Activated CD4-positive, alpha-beta T cell treated with anti-CD3 and anti-CD28 coated beads, Interleukin-2, amount 10 ng/mL, durations not matched to agents 24 days and 14 days (primary cell): ENCODE data around the gene FAM50B. TPM values are rescaled to one million over a fixed set of nuclear protein-coding genes. Genes with fewer than 3 reads are reported as not detected.

ENCODE experiments used
- DNase-seq: peaks from one replicate; pipeline ENCODE4 v3.0.0; 2022
- H3K27ac Mint-ChIP-seq: one replicate; pipeline ENCODE4 v1.8.0; 2022; ENCODE audit warnings: mild to moderate bottlenecking, mixed read lengths
- H3K27me3 Mint-ChIP-seq: one replicate; pipeline ENCODE4 v1.8.0; 2022; ENCODE audit warnings: mixed read lengths
- H3K36me3 Mint-ChIP-seq: one replicate; pipeline ENCODE4 v1.8.0; 2022; ENCODE audit warnings: low read depth, mild to moderate bottlenecking, mixed read lengths
- H3K4me1 Mint-ChIP-seq: one replicate; pipeline ENCODE4 v1.8.0; 2021; ENCODE audit warnings: mixed read lengths
- H3K4me3 Mint-ChIP-seq: one replicate; pipeline ENCODE4 v1.8.0; 2022; ENCODE audit warnings: mild to moderate bottlenecking, moderate library complexity, mixed read lengths
- H3K9me3 Mint-ChIP-seq: one replicate; pipeline ENCODE4 v1.8.0; 2021; ENCODE audit warnings: mixed read lengths
- intact Hi-C: fragments of 100-400 bp; cut with micrococcal nuclease; formaldehyde crosslinking; loops from one replicate; pipeline ENCODE4 v1.15.1; 2023
- total RNA-seq: library from RNA; stranded (reverse); gene quantifications from 2 replicates; pipeline ENCODE4 v1.2.3, GENCODE V29; 2022

The FAM50B gene
- total RNA-seq, 1 donor from 2014 or later: 9.8 TPM

DNA sequence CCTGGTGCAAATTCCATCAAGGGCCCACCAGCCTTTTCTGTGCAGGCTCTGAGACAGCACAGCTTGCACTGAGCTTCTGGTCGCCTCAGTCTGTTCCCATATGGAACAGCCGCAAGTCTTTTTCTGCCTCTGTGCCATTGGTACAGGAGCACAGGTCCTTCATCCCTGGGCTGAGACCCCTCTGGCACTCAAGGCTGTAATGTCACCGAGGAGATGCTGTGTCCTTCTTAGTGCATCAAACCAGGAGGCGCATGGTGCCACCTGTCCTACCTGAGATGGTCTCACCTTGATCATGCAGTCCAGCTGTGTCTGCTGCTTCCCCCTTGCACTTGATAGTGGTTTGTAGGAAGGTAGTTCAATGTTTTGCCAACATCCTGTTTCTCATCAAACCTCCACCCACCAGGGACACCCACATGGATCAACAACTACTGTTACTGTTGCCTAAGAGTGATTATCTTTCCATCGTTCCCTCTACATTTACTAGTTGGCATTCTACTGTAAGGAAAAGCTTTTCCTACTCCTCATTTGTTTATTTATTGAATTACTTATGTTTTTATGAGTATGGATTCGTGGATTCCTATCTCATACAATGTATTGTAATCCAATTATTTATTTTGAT is 29.0 kb downstream of the FAM50B start:
- H3K36me3 Mint-ChIP-seq: no peaks in the 10 kb centered on the region
- H3K9me3 Mint-ChIP-seq: no peaks in the 10 kb centered on the region
- H3K27me3 Mint-ChIP-seq: peaks cover 21% of the 10 kb centered on the region
- H3K4me3 Mint-ChIP-seq: no peak overlapping the region
- H3K4me1 Mint-ChIP-seq: no peaks in the 10 kb centered on the region
- intact Hi-C loops: no loop called here
- H3K27ac Mint-ChIP-seq: no peak overlapping the region
- no peak for DNase-seq

- Mint-ChIP-seq H3K36me3 (no peaks in the 10 kb centered on the region), H3K4me3 (no peak overlapping the region), H3K27me3 (peaks cover 18% of the 10 kb centered on the region), H3K27ac (no peak overlapping the region), H3K9me3 (no peaks in the 10 kb centered on the region), H3K4me1 (no peaks in the 10 kb centered on the region)
- intact Hi-C loops: no loop called here
- no peak for DNase-seq
Measured at GRCh38 chr6:3879194-3879952, 30.2 kb downstream of the FAM50B start.

- no peak overlapping the region for H3K27ac Mint-ChIP-seq
- H3K4me1 Mint-ChIP-seq: no peaks in the 10 kb centered on the region
- DNase-seq: no peak
- peaks cover 8% of the 10 kb centered on the region for H3K27me3 Mint-ChIP-seq
- H3K4me3 Mint-ChIP-seq: no peak overlapping the region
- H3K9me3 Mint-ChIP-seq: no peaks in the 10 kb centered on the region
- H3K36me3 Mint-ChIP-seq: no peaks in the 10 kb centered on the region
- intact Hi-C loops: no loop called here
Measured at GRCh38 chr6:3881711-3882421, 32.7 kb downstream of the FAM50B start.

- DNase-seq: no peak
- Mint-ChIP-seq H3K36me3 (no peaks in the 10 kb centered on the region), H3K27me3 (peaks cover 6% of the 10 kb centered on the region), H3K4me1 (no peaks in the 10 kb centered on the region), H3K27ac (no peak overlapping the region), H3K4me3 (no peak overlapping the region), H3K9me3 (no peaks in the 10 kb centered on the region)
- intact Hi-C loops: no loop called here
Measured at GRCh38 chr6:3882431-3882830, 33.3 kb downstream of the FAM50B start.

DNA sequence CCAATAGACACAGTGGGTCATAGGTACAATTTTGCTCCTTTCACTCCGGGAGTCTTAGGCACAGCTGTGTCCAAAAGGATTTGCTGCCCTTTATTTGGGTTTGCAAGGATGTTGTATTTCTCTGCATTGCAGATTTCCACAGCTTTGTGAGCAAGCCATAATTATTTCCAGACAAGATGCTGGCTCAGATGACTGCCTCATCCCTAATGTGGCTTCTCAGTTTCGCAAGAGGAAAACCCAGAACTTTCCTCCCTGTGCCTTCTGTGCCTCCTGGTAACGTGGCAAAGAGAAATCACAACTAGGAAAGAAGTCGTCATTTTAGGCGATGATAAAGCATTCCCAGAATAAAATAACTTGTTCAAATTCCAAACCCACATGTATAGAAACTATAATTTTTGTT is 33.7 kb downstream of the FAM50B start:
- H3K4me3 Mint-ChIP-seq: no peak overlapping the region
- no peaks in the 10 kb centered on the region for H3K9me3 Mint-ChIP-seq
- H3K4me1 Mint-ChIP-seq: no peaks in the 10 kb centered on the region
- no peak overlapping the region for H3K27ac Mint-ChIP-seq
- DNase-seq: no peak
- intact Hi-C loops: no loop called here
- H3K27me3 Mint-ChIP-seq: peaks cover 6% of the 10 kb centered on the region
- H3K36me3 Mint-ChIP-seq: no peaks in the 10 kb centered on the region

DNA sequence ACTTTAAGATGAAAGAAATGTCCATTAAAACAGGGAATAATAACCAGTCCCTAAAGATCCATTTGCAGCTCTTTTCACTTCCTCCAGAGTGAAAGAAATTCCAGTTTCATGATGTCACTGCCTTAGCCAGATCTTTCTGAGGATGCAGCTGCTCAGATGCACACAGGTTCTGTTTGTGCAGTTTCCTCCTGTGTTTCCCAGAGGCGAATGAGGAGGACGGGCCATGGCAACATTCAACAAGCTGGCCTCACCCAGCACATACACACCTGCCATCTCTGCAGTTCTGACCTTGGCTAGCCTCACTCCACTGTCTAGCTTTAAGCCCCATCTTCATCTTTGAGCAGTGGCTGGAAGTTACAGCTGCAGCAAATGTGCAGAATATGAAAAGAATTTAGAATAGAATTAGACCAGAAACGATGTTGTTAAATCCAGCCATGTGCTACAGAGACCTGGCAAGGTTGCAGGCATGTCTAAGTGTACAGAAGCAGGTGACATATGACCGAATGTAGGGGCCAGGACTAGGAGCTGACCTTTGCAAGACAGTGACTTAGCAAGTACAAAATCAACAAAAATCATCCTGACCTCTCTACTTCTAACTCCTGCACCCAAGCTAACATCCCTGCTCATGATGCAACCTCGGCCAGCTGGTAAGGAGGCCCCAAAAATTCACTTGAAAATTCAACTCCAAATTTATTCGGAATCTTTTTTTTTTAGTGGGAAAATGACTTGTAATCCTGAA is 35.0 kb downstream of the FAM50B start:
- intact Hi-C loops: no loop called here
- Mint-ChIP-seq H3K9me3 (no peaks in the 10 kb centered on the region), H3K27me3 (peaks cover 6% of the 10 kb centered on the region), H3K4me3 (no peak overlapping the region), H3K27ac (no peak overlapping the region), H3K4me1 (no peaks in the 10 kb centered on the region), H3K36me3 (no peaks in the 10 kb centered on the region)
- no peak for DNase-seq

DNA sequence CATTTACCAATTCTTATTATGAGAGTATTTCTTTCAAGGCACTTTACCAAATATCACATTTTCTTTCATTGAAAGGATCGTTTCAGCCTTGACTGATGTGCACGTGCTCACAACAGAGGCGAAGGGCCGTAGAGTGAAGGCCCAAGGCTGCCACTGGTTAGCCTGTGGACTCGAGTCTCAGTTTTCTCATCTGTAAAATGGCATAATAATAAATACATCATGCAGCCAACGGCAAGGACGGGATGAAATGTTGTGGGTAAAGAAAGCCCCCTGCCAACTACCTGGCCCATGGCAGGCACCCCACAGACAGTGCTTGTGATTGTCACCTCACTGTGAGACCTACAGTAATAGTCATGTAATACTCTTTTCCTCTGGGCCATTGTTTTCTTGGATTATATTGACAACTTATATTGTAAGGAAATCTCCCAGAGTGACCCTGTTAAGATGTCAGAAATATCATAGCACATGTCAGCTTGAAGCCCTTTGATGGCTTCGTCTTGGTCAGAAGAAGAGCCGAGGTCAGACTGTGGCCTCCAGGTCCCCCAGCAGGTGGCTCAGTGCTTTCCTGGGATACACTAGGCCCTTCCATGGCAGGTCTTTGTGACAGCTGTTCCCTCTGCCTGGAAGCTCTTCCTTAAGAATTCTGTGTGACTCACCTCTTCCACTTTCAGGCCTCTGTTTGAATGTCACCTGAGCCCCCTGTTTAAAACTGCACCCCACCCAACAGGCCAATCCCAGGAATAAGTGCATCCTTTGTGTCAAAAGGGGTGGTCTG is 36.3 kb downstream of the FAM50B start:
- H3K9me3 Mint-ChIP-seq: no peaks in the 10 kb centered on the region
- peaks cover 13% of the 10 kb centered on the region for H3K27me3 Mint-ChIP-seq
- H3K4me1 Mint-ChIP-seq: no peaks in the 10 kb centered on the region
- intact Hi-C loops: loop anchor here (2.0 kb wide), 1 partner anchor 143 kb away; no protein-coding TSS in a partner anchor
- no peak for DNase-seq
- no peak overlapping the region for H3K27ac Mint-ChIP-seq
- H3K4me3 Mint-ChIP-seq: no peak overlapping the region
- H3K36me3 Mint-ChIP-seq: no peaks in the 10 kb centered on the region

DNA sequence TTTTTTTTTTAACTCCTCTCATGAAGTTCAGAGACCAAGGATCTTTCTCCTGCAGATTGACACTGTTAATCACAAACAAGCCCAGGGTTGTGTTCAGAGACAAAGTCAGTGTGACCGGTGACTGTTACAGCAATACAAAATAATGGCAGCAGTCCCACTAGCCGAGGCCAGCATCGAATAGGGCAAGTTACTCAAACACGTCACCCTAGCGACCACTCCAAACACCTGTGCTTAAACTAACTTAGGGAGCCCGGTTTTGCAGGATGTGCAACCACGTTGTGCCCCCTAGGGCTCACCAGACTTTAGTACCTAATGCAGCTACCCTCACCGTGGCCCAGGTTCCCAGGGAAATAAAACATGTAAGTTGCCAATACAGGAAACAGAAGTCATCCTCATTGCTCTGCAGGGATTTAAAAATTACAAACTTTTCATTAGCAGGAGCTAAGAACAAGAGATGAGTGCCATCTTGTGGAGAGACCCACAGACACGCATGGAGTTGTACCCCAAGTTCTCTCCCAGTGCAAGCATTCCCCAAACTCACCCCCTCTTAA is 38.1 kb downstream of the FAM50B start:
- H3K27me3 Mint-ChIP-seq: peaks cover 13% of the 10 kb centered on the region
- no peak overlapping the region for H3K27ac Mint-ChIP-seq
- H3K36me3 Mint-ChIP-seq: no peaks in the 10 kb centered on the region
- DNase-seq: no peak
- intact Hi-C loops: loop anchor here (2.0 kb wide), 1 partner anchor 144 kb away; no protein-coding TSS in a partner anchor
- H3K9me3 Mint-ChIP-seq: no peaks in the 10 kb centered on the region
- H3K4me1 Mint-ChIP-seq: no peaks in the 10 kb centered on the region
- H3K4me3 Mint-ChIP-seq: no peak overlapping the region

DNA sequence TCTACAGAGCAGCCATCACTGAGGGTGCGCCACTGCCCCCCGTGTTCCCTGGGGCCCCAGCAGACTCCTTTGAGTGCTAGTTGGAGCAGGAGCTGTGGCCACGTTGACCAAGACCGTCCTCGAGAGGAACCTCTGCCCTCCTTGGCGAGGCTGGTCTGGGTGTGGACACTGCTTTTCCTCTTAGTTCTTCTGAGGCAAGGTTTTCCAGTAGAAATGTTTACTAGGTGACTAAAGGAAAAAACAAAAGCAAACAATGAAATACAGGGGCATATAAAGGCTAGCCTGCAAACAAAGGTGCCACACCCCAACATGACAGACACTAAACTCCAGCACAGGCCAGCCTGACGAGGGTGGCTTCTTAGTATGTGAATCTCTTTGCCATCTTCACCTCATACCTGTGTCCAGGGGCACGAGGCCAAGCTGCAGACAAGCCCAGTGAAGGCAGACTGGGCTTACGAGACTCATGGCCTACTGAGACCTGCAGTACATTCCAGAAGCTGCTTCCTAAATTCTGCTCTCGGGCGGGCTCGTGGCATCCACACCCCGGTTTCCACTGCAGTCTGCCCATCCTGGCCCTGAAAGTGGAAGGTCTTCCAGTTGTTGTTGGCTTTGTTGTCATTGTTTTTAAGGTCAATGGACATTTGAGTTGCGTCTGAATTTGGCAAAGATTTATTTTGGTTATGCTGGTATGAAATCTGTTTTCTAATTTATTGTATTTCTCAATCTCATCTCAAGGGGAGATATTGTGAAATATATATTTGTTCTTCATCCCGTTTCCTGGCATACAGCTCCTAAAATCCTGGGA is 39.2 kb downstream of the FAM50B start:
- Mint-ChIP-seq H3K27ac (no peak overlapping the region), H3K36me3 (no peaks in the 10 kb centered on the region), H3K4me1 (no peaks in the 10 kb centered on the region), H3K27me3 (peaks cover 12% of the 10 kb centered on the region), H3K4me3 (no peak overlapping the region), H3K9me3 (no peaks in the 10 kb centered on the region)
- intact Hi-C loops: no loop called here
- no peak for DNase-seq

DNA sequence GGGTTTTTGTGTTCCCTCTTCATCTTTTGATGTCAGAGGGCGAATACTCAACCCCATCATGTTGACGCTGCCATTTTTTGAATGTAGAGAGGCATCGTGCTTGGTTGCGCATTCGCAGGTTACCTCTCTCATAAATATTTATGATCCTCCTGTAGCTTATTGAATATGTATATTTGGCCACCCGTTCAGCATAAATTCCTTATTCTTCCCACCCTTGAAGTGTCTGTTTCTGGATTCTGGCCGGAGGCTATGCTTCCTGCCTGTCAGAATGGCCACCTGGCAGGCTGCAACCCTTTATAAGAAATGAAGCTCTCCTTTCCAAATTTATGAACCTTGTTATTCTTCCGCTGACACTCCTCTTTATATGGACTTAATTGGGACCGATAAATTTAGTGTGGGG is 40.9 kb downstream of the FAM50B start:
- Mint-ChIP-seq H3K27me3 (peaks cover 10% of the 10 kb centered on the region), H3K4me1 (no peaks in the 10 kb centered on the region), H3K36me3 (no peaks in the 10 kb centered on the region), H3K9me3 (no peaks in the 10 kb centered on the region), H3K4me3 (no peak overlapping the region), H3K27ac (no peak overlapping the region)
- DNase-seq: no peak
- intact Hi-C loops: no loop called here

- Mint-ChIP-seq H3K36me3 (no peaks in the 10 kb centered on the region), H3K27me3 (peaks cover 10% of the 10 kb centered on the region), H3K27ac (no peak overlapping the region), H3K4me1 (no peaks in the 10 kb centered on the region), H3K4me3 (no peak overlapping the region), H3K9me3 (no peaks in the 10 kb centered on the region)
- intact Hi-C loops: no loop called here
- no peak for DNase-seq
Measured at GRCh38 chr6:3891883-3892282, 42.7 kb downstream of the FAM50B start.

GRCh38 chr6:3892603-3893002 is 43.4 kb downstream of the FAM50B start:
- intact Hi-C loops: no loop called here
- no peaks in the 10 kb centered on the region for H3K36me3 Mint-ChIP-seq
- no peaks in the 10 kb centered on the region for H3K4me1 Mint-ChIP-seq
- peaks cover 13% of the 10 kb centered on the region for H3K27me3 Mint-ChIP-seq
- no peaks in the 10 kb centered on the region for H3K9me3 Mint-ChIP-seq
- no peak for DNase-seq
- H3K4me3 Mint-ChIP-seq: no peak overlapping the region
- no peak overlapping the region for H3K27ac Mint-ChIP-seq
